GM18499 (cell line): Measurements from ENCODE around the gene CCDC196.
"Not testable (repeated sequence)": the region's sequence is repeated elsewhere in the genome, so short reads cannot be mapped to it uniquely, and the experiment has no call there.

Experiments
- ATAC-seq: cut with Tn5 transposase; IDR thresholded peaks from one replicate; pipeline ENCODE4 v1.9.1; 2021; ENCODE audit warnings: moderate number of reproducible peaks; ENCODE audit not compliant: insufficient read depth, unreplicated experiment

The CCDC196 gene

GRCh38 chr14:66493750-66494149 is 7.6 kb downstream of the CCDC196 start:
- no peak for ATAC-seq

- ATAC-seq, result no peak
Measured at GRCh38 chr14:66495218-66496098, 9.3 kb downstream of the CCDC196 start.

GRCh38 chr14:66496188-66496807 is 10.1 kb downstream of the CCDC196 start:
- no peak for ATAC-seq

GRCh38 chr14:66496911-66497310 is 10.7 kb downstream of the CCDC196 start:
- no peak for ATAC-seq

- ATAC-seq, result no peak
Measured at GRCh38 chr14:66498311-66498710, 12.1 kb downstream of the CCDC196 start.

- ATAC-seq, result no peak
Measured at GRCh38 chr14:66501592-66501991, 15.4 kb downstream of the CCDC196 start.

- ATAC-seq, result not testable (repeated sequence)
Measured at GRCh38 chr14:66502836-66503235, 16.7 kb downstream of the CCDC196 start.

GRCh38 chr14:66503532-66503931 is 17.4 kb downstream of the CCDC196 start:
- no peak for ATAC-seq

GRCh38 chr14:66507181-66507721 is 21.1 kb downstream of the CCDC196 start:
- ATAC-seq, result peak; percentile 19

- ATAC-seq, result peak; percentile 53
Measured at GRCh38 chr14:66507722-66508546, 21.8 kb downstream of the CCDC196 start, which contains the start of gene GPHN. TSS of gene GPHN (plus strand) at chr14:66508147.

- ATAC-seq, result no peak
Measured at GRCh38 chr14:66508547-66508845, 22.3 kb downstream of the CCDC196 start.

GRCh38 chr14:66508846-66509621 is 22.9 kb downstream of the CCDC196 start:
- ATAC-seq, result no peak

- no peak for ATAC-seq
Measured at GRCh38 chr14:66509874-66510273, 23.7 kb downstream of the CCDC196 start.

- ATAC-seq, result no peak
Measured at GRCh38 chr14:66511849-66512248, 25.7 kb downstream of the CCDC196 start.

GRCh38 chr14:66514213-66514612 is 28.0 kb downstream of the CCDC196 start:
- ATAC-seq, result no peak

GRCh38 chr14:66530526-66530925 is 44.4 kb downstream of the CCDC196 start:
- ATAC-seq, result no peak

- ATAC-seq, result no peak
Measured at GRCh38 chr14:66539034-66539433, 52.9 kb downstream of the CCDC196 start.

- no peak for ATAC-seq
Measured at GRCh38 chr14:66540038-66540437, 53.9 kb downstream of the CCDC196 start.

GRCh38 chr14:66541627-66542026 is 55.5 kb downstream of the CCDC196 start:
- ATAC-seq, result no peak

- no peak for ATAC-seq
Measured at GRCh38 chr14:66543996-66544395, 57.8 kb downstream of the CCDC196 start.
